Activated T-helper 1 cell treated with Interleukin-2 at 50 U/mL for 16 hours (primary cell): ENCODE results near the gene CDC42BPA.
"Not testable (repeated sequence)": the region's sequence is repeated elsewhere in the genome, so short reads cannot be mapped to it uniquely, and the experiment has no call there.

ENCODE experiments used
- DNase-seq: peaks from one replicate; pipeline ENCODE4 v3.0.0-alpha.2; 2020; ENCODE audit warnings: low read depth

The CDC42BPA gene, protein sequence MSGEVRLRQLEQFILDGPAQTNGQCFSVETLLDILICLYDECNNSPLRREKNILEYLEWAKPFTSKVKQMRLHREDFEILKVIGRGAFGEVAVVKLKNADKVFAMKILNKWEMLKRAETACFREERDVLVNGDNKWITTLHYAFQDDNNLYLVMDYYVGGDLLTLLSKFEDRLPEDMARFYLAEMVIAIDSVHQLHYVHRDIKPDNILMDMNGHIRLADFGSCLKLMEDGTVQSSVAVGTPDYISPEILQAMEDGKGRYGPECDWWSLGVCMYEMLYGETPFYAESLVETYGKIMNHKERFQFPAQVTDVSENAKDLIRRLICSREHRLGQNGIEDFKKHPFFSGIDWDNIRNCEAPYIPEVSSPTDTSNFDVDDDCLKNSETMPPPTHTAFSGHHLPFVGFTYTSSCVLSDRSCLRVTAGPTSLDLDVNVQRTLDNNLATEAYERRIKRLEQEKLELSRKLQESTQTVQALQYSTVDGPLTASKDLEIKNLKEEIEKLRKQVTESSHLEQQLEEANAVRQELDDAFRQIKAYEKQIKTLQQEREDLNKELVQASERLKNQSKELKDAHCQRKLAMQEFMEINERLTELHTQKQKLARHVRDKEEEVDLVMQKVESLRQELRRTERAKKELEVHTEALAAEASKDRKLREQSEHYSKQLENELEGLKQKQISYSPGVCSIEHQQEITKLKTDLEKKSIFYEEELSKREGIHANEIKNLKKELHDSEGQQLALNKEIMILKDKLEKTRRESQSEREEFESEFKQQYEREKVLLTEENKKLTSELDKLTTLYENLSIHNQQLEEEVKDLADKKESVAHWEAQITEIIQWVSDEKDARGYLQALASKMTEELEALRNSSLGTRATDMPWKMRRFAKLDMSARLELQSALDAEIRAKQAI (N-terminal part only)

DNA sequence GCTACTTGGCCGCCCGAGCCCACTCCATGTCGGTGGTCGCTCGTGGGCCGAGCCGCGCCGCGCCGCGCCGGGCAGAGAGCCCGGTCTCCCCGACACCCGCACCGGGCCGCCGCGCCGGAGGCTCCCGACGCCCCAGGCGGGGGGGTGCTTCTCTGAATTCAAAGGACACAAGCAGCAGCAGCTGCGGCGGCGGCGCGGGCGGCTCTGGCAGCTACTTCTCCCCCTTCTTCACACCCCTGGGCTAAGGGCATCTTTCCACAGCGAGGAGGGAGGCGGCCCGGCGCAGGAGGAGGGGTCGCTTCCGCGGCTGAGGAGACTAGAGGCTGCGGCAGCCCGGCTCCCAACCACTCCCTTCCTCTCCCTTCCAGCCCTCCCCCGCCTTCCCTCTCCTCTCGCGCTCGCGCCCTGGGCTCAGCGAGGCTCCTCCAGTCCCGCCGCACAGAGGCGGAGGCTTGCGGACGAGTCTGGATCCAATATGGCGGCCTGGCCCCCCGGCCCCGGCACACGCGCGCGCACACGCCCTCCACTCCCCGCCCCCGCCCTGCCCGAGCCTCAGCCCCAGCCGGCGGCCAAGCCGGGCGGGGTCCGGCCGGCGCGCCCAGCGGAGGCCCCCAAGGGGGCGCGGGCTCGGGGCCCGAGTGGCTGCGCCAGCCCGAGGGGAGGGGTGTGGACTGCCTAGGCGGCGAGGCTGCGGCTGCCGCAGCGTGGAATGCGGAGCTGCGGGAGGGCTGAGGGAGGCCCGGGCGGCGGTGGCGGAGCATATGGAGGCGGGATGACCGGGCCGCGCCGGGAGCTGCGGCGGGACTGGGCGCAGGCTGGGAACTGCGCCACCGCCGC is at the start of gene CDC42BPA:
CDC42BPA (minus strand) TSS at position 477 of the 837 bp plus-strand sequence. CDS start 1,310 bp downstream, outside the sequence.
- DNase-seq = no peak

DNA sequence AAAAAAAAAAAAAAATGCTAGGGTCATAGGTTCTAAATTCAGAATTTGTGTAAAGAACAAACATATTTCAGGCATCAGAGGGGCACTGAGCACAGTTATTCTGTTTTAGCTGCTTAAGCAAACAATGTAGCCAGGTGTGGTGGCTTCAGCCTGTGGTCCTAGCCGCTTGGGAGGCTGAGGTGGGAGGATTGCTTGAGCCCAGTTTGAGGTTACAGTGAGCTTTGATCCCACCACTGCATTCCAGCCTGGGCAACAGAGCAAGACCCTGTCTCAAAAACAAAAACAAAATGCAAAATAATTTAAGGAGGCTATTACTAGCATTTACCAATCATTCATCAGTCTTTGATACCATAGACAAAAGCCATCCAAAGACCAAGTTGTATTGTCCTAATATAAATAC is 49.7 kb upstream of the CDC42BPA start:
- no peak for DNase-seq

- DNase-seq = no peak
Measured at GRCh38 chr1:227365473-227366431, 47.5 kb upstream of the CDC42BPA start.

DNA sequence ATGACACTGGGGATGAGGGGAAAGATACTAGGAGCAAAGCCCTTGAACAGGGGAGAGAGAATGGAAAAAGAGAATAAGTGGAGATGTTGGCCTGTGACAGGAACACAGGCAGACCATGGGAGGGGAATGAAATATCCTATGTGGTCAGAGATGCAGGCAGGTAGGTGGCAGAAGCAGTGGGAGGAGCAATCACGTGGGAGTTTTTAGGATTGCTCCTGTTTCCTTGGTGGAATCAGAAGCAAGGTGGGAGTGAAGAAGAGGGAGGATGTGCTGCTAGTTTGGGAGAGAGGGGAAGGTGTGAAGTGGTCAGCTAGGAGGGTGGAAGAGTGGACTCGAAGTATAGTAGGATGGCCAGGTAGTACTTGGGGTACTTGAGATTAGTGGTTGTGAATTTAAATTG is 46.4 kb upstream of the CDC42BPA start:
- DNase-seq = no peak

GRCh38 chr1:227363825-227364224 is 45.5 kb upstream of the CDC42BPA start:
- no peak for DNase-seq

- no peak for DNase-seq
Measured at GRCh38 chr1:227362039-227362438, 43.7 kb upstream of the CDC42BPA start.

DNA sequence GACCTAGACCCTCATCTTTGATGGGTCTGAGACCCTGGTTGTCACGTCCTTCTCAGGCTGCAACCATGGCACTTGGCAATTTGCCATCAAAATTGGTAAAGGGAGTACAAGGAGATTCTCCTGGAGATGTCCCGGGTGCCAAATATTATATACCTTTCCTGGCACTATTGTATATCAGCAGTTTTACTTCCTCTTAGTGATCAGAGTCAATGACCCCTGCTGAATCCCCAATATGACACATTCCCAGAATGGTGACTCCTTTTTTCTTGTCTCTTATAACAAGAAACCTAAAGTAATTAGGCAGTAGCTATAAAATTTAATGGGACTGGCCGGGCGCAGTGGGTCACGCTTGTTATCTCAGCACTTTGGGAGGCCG is 39.6 kb upstream of the CDC42BPA start:
- DNase-seq = no peak

DNA sequence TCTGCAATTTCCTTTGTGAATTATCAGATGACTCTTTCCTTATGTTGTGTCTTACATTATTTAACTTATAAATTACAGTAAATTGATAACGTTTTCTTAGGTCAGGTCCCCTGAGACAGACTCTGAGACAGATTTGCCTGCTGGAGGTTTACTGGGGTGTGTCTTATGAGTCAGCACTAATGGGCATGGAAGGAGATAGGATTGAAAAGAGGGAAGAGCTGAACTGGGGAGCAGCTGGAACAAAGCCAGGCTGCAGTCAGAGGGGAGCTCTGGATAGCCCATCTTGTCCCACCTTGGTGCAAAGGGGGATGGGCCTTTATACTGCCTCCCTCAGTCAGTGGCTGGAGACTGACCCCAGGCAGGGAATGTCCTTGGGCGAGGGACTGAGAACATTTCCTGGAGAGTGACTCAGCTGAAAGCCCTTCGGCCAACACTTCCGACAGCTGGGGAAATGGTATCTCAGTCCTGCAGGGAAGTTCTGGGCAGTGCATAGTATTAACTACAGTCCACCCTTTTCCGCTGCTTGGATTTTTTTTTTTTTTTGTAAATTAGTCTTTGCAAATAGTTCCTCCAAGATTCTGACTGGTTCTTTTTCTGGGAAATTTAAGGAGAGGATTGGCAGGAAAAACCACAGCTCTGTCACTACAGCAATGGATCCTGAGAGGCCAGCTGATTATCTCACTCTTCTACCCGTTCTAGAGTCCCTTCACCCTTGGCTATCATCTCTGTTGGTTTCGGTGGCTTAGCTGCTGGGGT is 39.1 kb upstream of the CDC42BPA start:
- DNase-seq = no peak

GRCh38 chr1:227356620-227357146 is 38.4 kb upstream of the CDC42BPA start:
- no peak for DNase-seq

DNA sequence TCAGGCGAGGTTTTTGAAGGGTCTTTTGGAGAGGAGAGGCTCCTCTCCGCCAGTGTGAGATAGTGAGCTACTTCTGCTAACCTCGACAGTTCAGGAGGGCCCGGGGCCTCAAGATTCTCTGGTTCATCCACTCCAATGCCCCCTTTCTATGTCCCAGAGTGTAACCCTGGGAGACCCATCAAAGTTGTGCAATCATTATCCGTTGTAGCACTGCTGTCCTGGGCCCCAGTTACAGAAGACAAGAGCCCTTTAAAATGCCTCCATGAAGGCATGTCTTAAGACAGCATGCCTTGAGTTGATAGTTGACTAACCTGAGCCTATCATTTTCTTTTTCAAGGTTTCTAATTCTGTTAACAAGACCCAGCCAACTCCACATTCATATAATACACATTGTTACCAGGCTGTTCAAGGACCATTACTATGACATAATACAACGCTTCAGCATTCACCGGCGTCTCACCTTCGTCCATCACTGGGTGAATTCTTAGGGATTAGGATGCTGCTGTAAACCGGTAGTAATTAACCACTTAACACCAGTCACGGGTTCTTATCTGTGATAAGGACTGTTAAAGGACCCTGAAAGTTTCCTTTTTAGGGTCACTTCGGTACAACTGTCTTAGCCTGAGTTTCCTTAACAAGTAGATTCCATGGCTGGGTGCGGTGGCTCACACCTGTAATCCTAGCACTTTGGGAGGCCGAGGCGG is 37.4 kb upstream of the CDC42BPA start:
- no peak for DNase-seq

DNA sequence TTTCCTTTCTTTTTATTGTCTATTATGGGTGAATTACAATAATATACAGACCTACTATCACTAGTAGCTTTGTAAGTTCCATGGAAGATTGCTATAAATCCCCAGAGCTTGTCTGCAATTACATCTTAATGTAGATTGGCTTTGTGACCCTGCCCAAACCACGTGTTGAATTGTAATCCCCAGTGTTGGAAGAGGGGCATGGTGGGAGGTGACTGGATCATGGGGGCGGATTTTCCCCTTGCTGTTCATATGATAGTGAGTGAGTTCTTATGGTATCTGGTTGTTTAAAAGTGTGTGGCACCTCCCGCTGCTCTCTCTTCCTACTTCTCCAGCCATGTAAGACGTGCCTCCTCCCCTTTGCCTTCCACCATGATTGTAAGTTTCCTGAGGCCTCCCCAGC is 34.9 kb upstream of the CDC42BPA start:
- no peak for DNase-seq

DNA sequence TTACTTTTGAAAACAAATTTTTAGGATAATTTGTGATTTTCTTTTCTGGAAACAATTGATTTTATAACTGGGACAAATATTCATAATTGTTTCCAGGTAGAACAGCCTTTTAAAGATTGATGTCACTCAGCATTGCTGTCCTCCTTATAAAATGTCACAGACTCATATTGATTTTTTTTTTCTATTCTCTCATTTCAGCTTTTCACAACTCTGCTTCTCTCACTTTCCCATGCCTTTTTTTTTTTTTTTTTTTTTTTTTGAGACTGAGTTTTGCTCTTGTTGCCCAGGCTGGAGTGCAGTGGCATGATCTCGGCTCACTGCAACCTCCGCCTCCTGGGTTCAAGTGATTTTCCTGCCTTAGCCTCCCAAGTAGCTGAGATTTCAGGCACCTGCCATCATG is 33.9 kb upstream of the CDC42BPA start:
- not testable (repeated sequence) for DNase-seq

GRCh38 chr1:227351443-227351842 is 33.2 kb upstream of the CDC42BPA start:
- DNase-seq = no peak

DNA sequence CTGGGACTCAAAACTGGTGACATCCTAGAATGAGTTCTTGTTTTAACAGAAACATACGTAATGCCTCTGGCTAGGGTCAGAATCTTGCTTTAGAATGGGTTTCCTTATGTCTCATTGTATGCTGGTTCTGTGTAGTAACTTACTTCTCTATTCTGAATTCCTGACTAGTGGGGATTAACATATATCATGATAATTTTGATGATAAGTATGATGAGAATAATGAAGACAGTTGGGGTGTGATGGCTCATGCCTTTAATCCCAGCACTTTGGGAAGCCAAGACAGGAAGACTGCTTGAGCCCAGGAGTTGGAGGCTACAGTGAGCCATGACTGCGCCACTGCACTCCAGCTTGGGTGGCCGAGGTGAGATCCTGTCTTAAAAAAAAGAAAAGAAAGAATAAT is 31.7 kb upstream of the CDC42BPA start:
- DNase-seq = no peak

DNA sequence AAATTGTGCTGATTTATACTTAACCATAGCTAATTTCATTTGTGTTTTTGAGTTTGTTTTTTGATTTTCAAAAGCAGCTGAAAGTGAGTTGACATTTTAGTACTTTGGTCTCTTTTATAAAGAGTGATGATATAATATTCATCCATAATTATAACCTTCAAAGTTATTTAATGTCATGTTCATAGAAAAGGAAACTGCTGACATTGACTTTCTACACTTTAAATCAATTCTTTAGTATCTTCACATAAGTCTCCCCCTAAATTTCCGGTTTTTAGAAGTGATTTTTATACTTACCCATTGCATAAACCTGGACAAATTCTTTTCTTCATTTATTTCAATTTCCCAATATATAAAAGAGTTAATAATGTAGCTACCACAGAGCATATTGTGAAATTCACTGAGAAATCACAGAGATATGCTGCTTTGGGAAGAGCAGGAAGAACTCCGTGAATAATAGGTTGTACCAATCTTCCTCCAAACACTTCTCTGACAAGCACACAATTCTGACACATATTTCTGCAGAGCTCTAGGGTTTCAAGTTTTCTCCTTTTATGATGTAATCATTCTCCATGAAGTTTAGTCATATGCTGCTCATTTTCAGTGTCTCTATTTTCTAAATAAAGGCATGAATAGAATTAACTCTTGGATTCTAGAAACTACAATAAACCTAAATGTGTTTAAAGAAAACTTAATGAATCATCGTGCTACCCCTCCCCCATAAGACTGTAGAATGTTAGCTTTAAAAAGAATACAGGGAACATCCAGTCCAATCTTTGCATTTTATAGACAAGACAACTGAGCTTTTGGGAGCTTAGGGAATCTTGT is 25.6 kb upstream of the CDC42BPA start:
- no peak for DNase-seq

DNA sequence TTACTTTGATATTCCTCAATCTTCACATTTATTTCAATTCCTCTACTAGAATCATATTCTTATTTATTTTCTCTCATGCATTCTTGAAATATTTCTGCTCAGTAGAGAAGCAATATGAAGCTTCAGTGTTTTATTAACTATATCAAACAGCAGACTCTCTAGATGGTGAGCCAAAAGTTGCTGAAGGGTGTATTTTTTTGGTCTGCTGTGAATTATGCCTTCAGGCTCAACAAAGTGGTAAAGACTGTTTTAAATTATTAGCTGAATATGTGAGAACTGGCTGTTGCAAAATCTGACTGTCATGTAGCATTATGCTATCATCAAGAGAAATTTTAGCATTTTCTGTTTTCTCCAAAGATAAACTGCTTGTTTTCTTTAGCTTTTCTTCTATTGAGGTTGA is 24.9 kb upstream of the CDC42BPA start:
- no peak for DNase-seq

GRCh38 chr1:227342075-227342829 is 24.0 kb upstream of the CDC42BPA start:
- no peak for DNase-seq

DNA sequence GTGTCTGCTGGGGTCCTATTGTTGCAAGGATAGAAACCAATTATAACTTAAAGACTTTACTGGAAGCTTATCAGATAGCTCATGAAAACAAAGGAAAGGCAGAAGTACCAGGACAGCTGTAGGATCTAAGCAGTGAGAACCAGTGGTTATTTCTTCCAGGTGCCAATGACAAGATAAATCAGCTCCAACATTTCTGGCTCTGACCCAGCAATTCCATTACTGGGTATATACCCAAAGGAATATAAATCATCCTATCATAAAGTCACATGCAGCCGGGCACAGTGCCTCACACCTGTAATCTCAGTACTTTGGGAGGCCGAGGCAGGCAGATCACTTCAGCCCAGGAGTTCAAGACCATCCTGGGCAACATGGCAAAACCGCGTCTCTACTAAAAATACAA is 17.8 kb upstream of the CDC42BPA start:
- DNase-seq = not testable (repeated sequence)
